ENCODE results near the gene COPE.

COPE gene

DNA sequence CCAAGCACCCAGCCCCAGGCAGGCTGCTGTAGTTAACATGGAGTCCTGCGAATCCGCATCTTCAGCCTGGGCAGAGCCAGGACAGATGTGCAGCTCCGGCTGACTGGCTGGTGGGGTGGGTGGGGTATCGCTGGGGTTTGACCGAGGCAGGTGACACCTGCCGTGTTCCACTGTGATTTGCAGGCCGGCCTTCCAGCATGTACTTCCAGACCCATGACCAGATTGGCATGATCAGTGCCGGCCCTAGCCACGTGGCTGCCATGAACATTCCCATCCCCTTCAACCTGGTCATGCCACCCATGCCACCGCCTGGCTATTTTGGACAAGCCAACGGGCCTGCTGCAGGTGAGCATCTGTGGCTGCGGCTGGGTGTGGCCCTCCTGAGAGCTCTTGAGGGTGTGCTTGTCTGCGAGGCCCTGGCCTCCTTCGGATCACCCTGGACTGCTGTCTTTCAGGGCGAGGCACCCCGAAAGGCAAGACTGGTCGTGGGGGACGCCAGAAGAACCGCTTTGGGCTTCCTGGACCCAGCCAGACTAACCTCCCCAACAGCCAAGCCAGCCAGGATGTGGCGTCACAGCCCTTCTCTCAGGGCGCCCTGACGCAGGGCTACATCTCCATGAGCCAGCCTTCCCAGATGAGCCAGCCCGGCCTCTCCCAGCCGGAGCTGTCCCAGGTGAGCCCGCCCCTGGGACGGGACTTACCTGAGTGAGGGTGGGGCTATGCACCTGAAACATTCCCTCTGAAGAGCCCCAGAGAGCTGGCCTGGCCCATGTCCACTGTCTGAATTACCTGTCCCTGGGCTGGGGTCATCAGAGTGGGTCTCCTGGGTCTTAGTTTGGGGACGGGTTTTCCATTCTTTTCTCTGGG, 53.8 kb downstream of the COPE start:
- DNase-seq = no peak

DNA sequence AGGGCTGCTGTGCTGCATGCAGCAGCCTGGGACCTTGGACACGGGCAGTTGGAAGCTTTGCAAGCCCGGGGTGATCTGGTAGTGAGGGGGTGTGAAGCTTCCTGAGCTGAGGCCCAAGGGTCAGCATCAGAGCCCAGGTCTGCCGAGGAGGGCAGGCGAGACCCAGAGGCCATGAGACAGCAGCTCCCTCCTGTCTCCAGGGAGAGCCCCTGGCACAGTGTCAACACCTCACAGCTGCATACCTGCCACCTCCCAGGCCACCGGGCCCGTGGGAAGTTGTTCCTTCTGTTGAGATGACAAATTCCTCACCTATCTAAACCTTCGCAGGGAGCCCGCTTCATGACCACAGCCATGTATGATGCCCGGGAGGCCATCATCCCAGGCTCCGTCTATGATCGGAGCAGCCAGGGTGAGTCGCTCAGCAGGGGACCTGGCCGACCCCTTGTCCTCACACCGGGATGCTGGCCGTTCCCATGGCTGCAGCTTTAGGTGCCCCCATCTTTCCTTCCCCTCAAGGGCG, 55.3 kb downstream of the COPE start:
- DNase-seq = no peak

DNA sequence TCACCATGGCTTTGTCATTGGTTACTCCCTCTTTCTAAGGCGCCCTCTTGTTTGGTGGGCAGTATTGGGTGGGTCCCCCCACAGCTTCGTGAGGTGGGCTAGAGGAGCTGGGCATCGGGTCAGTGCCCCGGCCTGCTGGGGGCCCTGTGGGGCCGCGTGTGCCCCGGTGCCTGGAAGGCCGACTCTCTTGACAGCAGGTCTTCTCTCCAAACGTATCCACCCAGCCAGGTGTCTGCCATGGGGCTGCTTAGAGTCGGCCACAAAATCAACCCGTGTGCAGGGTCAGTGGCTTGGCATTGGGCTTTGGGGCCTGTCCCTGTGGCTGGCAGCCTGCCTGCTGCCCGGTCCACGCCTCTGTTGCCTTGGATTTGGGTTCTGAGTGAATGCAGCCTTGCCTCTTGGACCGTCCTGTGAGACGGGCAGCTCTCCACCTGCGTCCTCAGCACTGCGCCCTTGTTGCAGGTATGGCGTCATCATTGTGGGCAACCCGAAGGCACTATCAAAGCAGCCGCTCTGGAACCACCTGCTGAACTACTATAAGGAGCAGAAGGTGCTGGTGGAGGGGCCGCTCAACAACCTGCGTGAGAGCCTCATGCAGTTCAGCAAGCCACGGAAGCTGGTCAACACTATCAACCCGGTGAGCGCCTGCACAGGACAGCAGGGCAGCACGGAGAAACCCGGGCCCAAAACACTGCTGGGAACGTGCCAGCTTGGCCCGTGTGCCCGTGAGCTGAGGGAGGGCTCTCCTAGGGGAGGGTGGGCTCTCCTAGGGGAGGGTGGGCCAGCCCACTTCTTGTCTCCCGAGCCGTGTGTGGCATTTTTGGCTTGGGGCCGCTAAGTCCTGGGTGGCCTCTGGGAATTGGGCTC, 56.0 kb downstream of the COPE start:
- no peak for DNase-seq

DNA sequence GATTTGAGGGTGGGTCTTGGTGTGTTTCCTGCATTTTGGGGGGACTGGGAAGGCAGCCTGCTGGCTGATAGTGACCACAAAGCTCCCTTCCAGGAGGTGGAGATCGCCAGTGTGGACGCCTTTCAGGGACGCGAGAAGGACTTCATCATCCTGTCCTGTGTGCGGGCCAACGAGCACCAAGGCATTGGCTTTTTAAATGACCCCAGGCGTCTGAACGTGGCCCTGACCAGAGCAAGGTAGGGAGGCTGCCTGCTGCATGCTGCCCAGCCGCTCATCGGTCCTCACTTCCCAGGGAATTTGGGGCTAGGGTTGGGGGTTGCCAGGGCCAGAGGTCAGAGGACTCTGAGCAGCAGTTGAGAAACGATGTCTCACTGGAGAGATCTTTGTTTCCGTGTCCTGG, 57.3 kb downstream of the COPE start:
- DNase-seq = no peak

DNA sequence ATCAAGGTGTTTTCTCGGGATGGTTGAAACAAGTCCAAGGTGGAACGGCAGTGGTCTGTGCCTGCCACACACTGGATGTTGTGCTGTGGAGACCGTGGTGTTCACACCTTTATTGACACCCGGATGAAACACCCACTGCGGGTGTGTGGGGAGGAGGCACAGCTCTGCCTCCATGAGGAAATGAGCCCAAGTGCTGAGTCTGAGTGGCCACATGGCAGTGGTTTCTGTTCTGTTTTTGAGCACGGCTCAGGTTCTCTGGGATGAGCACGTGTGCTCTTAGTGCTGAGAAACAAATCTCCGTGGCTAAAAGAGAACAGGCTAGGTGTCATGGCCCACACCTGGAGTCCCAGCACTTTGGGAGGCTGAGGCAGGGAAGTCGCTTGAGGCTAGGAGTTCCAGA, 58.0 kb downstream of the COPE start:
- no peak for DNase-seq

DNA sequence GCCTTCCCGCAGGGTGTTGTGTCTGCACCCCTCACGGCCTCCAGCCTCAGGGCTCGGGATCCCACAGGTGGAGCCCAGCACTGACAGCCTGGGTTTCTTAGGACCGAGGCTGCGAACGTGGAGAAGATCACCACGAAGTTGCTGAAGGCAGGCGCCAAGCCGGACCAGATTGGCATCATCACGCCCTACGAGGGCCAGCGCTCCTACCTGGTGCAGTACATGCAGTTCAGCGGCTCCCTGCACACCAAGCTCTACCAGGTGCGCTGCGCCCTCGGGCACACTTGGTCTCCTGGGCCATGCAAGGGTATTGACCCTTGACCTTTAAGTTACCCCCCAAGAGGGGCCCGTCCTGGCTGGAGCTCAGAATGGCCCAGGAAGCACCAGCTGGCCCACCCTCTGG, 58.5 kb downstream of the COPE start:
- no peak for DNase-seq

DNA sequence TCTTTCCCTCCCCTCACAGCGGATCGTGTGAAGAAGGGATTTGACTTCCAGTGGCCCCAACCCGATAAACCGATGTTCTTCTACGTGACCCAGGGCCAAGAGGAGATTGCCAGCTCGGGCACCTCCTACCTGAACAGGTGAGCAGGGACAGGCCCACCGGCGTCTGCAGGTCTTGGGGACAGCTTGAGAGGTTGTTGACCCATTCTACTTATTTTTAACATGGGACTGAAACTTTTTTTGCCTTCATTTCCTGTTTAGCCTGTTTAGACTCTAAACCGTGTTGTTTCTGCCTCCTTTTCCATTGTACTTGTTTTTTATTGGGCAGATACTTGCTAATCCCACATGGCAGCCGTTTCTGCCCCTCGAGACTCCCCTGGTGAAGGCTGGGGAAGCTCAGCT, 58.9 kb downstream of the COPE start:
- DNase-seq = no peak

DNA sequence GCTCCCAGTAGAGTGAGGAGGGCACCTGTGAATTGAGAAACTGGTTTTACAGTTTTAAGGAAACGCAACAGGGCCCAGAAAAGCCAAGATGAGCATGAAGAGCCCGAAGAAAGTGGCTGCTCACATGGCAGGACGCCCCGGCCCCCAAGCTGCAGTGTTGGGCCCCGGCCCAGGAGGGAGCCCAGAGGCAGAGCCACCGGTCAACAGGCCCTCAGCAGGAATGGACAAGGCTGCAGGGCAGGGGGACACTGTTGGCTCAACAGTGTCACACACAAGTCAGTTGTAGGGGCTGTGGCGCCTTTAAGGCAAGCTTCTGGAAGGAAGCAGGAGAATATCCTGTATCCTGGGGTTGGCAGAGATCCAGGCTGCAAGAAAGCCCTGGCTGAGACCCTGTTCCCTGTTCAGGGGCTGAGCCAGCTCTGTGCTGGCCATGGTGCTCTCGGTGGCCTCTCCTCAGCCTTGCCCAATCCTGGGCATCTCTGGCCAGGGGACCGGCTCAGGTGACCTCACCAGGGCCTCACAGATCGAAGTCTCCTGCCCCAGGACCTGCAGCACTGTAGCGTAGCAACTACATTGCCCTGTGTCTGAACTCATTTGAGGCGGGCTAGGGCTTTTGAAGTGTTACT, 59.4 kb downstream of the COPE start:
- DNase-seq = no peak

DNA sequence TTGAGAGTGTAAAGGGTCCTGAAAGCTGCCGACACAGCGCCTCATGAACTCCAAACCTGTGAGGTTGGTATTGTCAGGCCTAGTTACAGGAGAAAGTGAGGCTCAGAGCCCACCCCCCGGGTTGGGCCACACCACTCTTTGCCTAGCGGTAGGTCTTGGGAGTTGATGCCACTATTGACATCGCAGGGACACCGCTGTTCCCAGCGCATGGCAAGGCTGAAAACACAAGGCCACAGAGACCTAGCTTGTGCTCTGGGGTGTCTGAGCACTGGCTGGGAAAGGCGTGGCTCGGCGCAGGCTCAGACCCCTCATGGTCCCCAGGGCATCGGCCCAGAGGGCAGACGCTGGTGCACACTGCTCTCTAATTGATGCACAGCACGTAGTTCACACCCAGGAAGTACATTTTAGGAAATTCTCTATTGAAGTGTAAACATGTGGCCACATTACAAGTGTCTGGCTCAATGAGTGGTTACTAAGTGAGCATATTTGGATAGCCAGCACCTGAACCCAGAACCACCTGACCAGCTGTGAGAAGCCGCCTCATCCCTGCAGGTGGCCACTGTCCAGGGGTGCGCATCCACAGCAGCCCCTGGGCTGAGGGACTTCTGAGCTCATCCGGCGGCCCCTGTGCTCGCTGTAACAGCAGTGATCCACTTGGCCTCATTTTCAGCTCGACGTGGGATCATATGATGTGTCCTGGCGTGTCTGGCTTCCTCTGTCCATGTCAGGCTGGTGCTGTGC, 60.1 kb downstream of the COPE start:
- DNase-seq = no peak

DNA sequence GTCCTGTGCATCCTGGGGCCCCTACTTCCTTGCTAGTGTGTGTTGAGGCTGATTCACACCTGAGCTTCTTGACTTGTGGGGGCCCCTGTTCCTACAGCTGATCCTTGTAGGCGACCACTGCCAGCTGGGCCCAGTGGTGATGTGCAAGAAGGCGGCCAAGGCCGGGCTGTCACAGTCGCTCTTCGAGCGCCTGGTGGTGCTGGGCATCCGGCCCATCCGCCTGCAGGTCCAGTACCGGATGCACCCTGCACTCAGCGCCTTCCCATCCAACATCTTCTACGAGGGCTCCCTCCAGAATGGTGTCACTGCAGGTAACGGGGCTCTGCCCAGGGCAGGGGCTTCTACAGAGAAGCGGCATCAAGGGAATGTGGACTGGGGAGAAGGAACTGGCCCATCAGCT, 62.0 kb downstream of the COPE start:
- DNase-seq = no peak

DNA sequence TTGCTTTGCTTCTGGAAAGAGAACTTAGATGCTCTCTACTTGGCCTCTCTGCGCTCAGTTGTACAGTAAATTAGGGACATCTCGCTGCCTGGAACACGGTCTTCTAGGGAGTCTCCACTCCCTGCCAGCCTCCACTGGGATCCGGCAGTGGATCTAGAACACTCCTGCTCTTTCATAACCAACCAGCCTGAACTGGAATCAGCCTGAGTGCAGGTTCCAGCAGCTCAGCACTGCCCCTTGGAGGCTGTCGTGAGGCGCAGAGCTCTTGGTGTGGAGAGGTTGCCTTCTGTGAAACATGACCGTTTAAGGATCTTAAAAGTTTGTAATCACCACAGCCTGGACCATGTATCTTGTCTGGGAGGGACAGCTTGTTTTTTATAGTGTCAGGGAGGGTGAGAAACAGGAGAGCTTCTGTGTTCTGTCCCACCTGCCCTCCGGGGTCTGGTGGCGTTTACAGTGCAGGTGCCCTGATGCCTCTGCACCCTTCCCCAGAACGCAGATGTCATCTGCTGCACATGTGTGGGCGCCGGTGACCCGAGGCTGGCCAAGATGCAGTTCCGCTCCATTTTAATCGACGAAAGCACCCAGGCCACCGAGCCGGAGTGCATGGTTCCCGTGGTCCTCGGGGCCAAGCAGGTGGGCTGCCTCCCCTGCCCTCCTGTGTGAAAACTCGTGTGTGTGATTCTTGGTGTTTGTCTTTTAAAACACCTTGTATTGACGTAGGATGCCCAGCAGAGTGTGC, 62.6 kb downstream of the COPE start:
- DNase-seq = no peak

DNA sequence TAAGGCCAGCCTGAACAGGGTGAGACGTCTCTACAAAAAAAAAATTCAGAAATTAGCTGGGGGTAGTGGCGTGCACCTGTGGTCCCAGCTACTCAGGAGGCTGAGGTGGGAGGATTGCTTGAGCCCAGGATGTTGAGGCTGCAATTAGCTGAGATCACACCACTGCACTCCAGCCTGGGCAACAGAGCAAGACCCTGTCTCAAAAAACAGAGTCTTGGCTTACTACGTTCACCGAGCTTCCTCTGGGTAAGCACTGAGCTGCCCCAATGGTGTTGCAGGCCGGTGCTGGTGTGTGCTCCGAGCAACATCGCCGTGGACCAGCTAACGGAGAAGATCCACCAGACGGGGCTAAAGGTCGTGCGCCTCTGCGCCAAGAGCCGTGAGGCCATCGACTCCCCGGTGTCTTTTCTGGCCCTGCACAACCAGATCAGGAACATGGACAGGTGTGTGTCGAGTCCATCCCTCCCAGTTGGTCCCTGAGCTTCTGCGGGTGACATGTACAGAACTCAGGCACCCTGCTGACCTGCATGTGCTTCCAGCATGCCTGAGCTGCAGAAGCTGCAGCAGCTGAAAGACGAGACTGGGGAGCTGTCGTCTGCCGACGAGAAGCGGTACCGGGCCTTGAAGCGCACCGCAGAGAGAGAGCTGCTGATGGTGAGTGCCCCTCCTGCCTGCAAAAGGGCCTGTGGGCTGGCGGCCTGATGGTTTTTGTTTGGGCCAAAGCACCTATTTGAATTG, 63.4 kb downstream of the COPE start:
- no peak for DNase-seq

DNA sequence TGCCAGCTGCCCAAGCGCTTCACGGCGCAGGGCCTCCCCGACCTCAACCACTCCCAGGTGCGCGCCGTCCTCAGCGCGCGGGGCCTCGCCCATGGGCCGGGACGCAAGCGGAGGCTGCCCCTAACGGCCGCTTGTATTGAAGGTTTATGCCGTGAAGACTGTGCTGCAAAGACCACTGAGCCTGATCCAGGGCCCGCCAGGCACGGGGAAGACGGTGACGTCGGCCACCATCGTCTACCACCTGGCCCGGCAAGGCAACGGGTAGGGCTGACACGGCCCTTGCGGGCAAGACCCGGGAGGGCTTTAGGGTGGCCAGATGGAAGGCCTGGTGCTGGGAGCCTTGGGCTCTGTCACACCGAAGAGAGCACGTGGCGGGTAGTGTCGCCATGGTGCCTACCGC, 64.2 kb downstream of the COPE start:
- DNase-seq = no peak

DNA sequence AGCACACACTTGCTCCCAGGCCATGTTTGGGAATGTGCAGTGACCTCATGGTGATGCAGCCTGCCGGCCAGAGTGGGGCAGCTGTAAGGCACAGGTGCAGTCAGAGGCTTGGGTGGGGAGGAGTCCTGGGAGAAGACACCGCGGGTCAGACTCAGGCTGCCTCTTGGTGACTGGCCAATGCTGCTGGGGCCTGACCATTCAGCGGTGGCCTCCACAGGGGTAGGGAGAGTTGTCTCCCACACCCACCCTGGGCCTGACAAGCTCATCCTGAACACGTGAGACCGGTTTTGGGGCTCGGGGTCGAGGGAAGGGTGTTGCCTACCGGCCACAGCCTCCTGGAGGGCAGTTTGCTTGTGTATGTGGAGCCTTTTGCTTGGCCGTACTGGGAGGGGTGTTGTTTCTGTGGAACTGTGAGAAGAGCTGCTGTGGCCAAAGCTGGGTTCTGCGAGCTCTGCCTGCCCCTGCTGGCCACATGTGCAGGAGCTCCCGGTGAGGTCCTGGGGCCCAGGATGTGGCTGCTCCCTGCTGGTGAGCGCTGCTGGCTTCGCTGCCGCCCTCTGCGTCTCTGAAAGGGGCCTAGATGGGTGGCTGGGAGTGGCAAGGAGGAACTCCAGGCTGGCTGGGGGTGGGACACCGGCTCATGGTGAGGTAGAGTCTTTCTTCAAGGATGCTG, 65.3 kb downstream of the COPE start:
- DNase-seq = no peak

DNA sequence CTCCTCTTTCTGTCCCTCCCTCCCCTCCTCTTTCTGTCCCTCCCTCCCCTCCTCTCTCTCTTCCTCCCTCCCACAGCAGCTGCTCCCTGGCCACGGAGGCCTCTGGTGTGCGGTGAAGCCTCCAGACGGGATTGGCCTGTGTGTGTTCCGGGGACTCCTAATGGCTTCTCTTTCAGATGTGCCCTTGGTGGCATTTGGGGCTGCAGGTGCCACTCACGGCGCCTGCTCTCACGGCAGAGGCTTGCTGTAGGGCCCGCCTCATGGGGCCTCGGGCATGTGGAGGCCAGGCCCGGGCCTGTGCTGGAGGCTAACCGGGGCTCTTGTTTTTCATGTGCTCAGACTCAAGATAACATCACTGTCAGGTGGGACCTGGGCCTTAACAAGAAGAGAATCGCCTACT, 66.5 kb downstream of the COPE start:
- DNase-seq = no peak

DNA sequence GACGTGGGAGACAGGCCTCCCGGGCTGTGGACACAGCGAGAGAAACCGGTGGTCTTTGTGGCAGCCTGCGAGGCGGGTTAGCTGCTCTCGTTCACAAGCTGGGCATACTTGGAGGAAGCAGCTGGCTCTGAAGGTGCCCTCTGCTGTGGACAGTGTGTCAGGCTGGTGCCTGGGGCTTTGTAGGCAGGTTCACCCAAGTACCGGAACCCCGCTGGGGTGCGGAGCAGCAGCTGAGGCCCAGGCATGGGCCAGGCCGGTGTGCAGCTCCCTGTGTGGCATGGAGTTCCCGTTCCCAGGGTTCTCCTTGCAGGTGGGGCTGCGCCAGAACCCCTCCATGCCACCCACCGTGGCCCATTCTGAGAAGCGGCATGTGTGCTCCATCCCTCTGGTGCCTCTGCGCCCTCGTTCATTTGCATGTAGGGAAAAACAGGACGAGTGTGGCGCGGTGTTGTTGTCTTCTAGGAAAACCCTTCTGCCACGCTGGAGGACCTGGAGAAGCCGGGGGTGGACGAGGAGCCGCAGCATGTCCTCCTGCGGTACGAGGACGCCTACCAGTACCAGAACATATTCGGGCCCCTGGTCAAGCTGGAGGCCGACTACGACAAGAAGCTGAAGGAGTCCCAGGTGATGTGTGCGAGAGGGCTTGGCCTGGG, 67.4 kb downstream of the COPE start:
- no peak for DNase-seq

DNA sequence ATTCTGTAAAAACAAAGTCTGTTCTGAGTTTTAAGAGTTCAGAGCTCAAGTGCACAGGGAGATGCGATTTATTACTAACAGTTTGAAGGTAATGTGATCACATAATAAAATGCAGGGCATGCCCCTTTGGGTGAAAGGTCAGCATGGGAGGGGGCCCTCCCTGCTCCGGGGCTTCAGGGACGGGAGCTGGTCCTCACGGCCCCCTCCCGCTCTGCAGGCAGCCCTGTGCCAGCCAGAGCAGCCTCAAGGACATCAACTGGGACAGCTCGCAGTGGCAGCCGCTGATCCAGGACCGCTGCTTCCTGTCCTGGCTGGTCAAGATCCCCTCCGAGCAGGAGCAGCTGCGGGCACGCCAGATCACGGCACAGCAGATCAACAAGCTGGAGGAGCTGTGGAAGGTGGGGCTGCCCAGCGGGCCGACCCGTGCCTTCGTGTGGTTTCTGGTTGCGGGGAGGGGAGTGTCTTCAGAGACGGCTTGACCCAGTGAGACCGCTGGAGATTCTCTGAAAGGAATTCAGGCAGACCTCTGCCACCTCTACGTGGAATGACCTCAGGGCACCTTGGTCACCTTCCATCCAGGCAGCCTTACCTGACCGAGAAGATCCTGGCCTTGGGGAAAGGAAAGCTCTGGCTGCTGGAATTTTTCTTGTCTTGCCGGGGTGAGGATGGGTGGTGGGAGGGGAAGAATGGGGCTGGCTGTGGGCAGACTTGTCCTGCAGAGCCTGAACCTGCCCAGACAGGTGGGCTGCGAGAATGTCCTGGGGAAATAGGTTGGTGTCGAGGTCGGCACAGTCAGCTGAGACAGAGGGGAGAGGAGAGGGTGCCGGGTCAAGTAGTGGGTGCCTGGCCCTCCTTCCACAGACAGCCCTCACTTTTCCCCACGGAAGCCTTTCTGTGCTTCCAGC, 68.5 kb downstream of the COPE start:
- DNase-seq = no peak

DNA sequence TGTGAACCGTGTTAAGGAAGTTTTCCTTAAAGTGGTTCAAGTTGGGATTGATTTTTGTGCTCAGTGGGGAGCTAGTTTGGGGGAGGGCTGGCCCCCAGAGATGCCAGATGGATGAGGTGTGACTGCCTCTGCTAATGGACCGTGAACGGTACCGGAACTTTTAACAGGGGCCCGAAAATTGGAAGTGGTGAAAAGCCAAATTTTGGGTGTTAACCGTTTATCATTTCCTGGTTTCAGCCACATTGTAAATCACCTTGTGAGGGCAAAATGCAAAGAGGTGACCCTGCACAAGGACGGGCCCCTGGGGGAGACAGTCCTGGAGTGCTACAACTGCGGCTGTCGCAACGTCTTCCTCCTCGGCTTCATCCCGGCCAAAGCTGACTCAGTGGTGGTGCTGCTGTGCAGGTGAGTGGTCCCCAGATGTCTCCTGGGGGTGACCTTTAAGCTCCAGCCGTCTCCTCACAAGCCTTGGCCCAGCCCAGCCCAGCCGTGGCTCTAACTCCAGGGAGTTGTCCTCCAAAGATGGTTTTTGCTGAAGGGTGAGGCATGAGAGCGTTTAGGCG, 69.3 kb downstream of the COPE start:
- DNase-seq = no peak
